ENCODE results near the gene PHEX. TPM values are rescaled to one million over a fixed set of nuclear protein-coding genes. Genes with fewer than 3 reads are reported as not detected.

Gene PHEX
- 0.04 and 0.07 TPM in 2 replicates for total RNA-seq

DNA sequence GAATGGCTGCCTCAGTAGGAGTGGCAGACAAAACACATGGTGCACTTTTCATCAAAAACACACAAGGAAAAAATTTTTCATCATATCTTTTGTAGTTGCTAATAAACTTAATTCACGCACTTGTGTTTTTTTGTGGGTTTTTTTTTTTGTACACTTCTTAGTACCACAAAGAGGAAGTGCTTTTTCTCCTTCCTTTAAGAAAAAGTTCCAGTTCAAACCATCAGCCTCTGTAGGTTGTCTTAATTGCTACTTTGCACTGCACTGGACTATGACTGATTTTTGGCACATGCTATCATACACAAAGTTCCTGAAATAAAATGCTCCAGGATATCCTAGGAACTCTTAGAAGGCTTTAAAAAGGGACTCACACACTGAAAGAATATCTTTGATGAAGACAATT is at the start of gene PHEX:
PHEX (plus strand) TSS at position 242 of the 400 bp plus-strand sequence. CDS start 681 bp downstream, outside the sequence.
- DNase-seq (ENCODE audit: low read depth): no peak
- TF ChIP-seq, protein P1, sequence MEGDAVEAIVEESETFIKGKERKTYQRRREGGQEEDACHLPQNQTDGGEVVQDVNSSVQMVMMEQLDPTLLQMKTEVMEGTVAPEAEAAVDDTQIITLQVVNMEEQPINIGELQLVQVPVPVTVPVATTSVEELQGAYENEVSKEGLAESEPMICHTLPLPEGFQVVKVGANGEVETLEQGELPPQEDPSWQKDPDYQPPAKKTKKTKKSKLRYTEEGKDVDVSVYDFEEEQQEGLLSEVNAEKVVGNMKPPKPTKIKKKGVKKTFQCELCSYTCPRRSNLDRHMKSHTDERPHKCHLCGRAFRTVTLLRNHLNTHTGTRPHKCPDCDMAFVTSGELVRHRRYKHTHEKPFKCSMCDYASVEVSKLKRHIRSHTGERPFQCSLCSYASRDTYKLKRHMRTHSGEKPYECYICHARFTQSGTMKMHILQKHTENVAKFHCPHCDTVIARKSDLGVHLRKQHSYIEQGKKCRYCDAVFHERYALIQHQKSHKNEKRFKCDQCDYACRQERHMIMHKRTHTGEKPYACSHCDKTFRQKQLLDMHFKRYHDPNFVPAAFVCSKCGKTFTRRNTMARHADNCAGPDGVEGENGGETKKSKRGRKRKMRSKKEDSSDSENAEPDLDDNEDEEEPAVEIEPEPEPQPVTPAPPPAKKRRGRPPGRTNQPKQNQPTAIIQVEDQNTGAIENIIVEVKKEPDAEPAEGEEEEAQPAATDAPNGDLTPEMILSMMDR (IDR thresholded peaks at IDR 0.05; ENCODE audit: insufficient read depth, low read length, poor library complexity, severe bottlenecking): no peak
- Histone ChIP-seq H3K27me3 (ENCODE audit: control insufficient read depth, insufficient read depth, low read length) (no peaks in the 10 kb centered on the region), H3K4me3 (ENCODE audit: low read depth, low read length) (no peak within 1 kb of the TSS), H3K36me3 (ENCODE audit: control insufficient read depth, insufficient read depth, low read length) (no peaks in the 10 kb centered on the region)

DNA sequence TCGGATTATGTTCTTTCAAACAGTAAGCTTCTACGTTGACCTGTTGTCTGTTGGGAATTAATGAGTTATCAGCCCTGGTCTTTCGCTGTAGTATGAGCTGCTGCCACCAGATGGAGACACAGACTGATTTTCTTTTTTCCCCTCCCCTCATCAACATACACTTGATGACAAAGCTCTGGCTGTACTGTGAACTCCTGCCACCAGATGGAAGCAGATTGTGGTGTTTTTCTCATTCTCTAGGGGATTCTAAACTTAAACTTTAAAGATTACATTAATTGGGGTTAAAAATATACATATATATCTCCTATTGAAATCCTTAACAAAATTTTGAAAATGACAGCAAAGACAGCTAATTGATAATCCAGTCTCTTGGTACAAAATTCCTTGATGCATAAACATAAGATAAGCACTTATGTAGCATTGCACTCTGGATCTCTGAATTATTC is 46.8 kb upstream of the PHEX start:
- no peak for DNase-seq (ENCODE audit: low read depth)
- peaks cover 1% of the 10 kb centered on the region for H3K36me3 ChIP-seq (ENCODE audit: control insufficient read depth, insufficient read depth, low read length)
- no peaks in the 10 kb centered on the region for H3K27me3 ChIP-seq (ENCODE audit: control insufficient read depth, insufficient read depth, low read length)
- TF ChIP-seq, protein P1 (IDR thresholded peaks at IDR 0.05; ENCODE audit: insufficient read depth, low read length, poor library complexity, severe bottlenecking): peak; percentile 85
- no peak overlapping the region for H3K4me3 ChIP-seq (ENCODE audit: low read depth, low read length)

- TF ChIP-seq, protein P1 (IDR thresholded peaks at IDR 0.05; ENCODE audit: insufficient read depth, low read length, poor library complexity, severe bottlenecking): no peak
- Histone ChIP-seq H3K36me3 (ENCODE audit: control insufficient read depth, insufficient read depth, low read length) (peaks cover 1% of the 10 kb centered on the region), H3K27me3 (ENCODE audit: control insufficient read depth, insufficient read depth, low read length) (no peaks in the 10 kb centered on the region), H3K4me3 (ENCODE audit: low read depth, low read length) (no peak overlapping the region)
- DNase-seq (ENCODE audit: low read depth): no peak
These were observed 45.5 kb upstream of the PHEX start for GRCh38 chrX:21986596-21986995.

GRCh38 chrX:21989384-21989783 is 42.7 kb upstream of the PHEX start:
- TF ChIP-seq, protein P1 (IDR thresholded peaks at IDR 0.05; ENCODE audit: insufficient read depth, low read length, poor library complexity, severe bottlenecking): no peak
- peaks cover 1% of the 10 kb centered on the region for H3K36me3 ChIP-seq (ENCODE audit: control insufficient read depth, insufficient read depth, low read length)
- no peak for DNase-seq (ENCODE audit: low read depth)
- no peaks in the 10 kb centered on the region for H3K27me3 ChIP-seq (ENCODE audit: control insufficient read depth, insufficient read depth, low read length)
- no peak overlapping the region for H3K4me3 ChIP-seq (ENCODE audit: low read depth, low read length)

DNA sequence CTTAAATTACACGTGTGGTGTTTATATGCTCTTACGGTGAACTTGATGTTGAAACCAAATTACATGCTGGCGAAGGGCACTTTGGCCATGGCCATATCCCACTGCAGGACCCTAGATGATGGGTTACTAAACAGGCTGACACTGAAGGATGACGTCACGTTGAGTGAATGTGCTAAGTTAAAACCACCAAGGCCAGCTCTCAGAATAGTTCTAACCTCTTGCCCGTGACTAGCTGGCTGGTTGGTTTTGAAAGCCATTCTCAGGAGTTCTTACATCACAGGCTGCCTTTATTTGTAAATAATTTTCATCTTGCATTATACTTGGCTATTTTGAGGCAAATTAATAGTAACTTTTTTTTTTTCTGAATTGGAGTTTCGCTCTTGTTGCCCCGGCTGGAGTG is 41.3 kb upstream of the PHEX start:
- TF ChIP-seq, protein P1 (IDR thresholded peaks at IDR 0.05; ENCODE audit: insufficient read depth, low read length, poor library complexity, severe bottlenecking): no peak
- Histone ChIP-seq H3K4me3 (ENCODE audit: low read depth, low read length) (no peak overlapping the region), H3K36me3 (ENCODE audit: control insufficient read depth, insufficient read depth, low read length) (peaks cover 1% of the 10 kb centered on the region), H3K27me3 (ENCODE audit: control insufficient read depth, insufficient read depth, low read length) (no peaks in the 10 kb centered on the region)
- DNase-seq (ENCODE audit: low read depth): no peak

DNA sequence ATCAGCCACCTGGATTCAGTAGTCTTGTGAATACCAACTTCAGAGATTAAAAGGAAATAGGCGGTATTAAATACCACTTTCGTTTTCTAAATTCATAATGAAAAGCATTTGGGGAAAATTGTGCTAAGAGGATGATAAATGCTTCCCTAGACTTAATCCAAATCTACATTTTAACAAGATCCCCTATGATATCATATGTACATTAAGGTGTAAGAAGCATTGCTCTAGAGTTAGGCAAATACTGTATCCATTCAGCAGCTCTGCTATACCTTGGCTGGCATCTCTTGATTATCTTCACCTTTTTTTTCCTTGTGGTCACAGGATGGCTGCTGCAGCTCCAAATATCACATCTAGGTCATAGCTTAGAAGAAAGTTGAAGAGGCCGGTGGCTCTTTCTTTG is 40.6 kb upstream of the PHEX start:
- TF ChIP-seq, protein P1 (IDR thresholded peaks at IDR 0.05; ENCODE audit: insufficient read depth, low read length, poor library complexity, severe bottlenecking): no peak
- no peak for DNase-seq (ENCODE audit: low read depth)
- Histone ChIP-seq H3K4me3 (ENCODE audit: low read depth, low read length) (no peak overlapping the region), H3K27me3 (ENCODE audit: control insufficient read depth, insufficient read depth, low read length) (no peaks in the 10 kb centered on the region), H3K36me3 (ENCODE audit: control insufficient read depth, insufficient read depth, low read length) (peaks cover 1% of the 10 kb centered on the region)
